ENCODE measurements around the gene MOK. TPM values are rescaled to one million over a fixed set of nuclear protein-coding genes. Genes with fewer than 3 reads are reported as not detected.

The MOK gene
- total RNA-seq, 2 donors from 2014 or later = 4.8 to 6.9 TPM

DNA sequence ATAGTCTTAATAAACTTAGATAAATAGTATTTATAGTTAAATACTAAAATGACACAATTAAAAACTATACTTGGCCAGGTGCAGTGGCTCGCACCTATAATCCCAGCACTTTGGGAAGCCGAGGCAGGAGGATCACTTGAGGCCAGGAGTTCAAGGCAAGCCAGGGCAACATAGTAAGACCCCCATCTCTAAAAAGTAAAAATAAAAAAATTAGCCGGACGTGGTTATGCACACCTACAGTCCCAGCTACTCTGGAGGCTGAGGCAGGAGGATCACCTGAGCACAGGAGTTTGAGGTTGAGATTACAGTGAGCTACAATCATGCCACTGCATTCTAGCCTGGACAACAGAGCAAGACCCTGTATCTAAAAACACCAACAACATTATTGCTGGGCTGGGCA is 41.7 kb upstream of the MOK start:
- DNase-seq = no peak
- Histone ChIP-seq H3K36me3 (peaks cover 16% of the 10 kb centered on the region), H3K9ac (ENCODE audit: low read depth in 2 of 2, low read length in 2 of 2) (no peak overlapping the region), H3K4me3 (no peak overlapping the region), H3K27ac (no peak overlapping the region), H3K9me3 (no peaks in the 10 kb centered on the region), H3K27me3 (no peaks in the 10 kb centered on the region), H3K4me1 (no peaks in the 10 kb centered on the region)
- TF ChIP-seq CTCF (IDR thresholded peaks at IDR 0.05) = no peak
- intact Hi-C loops (cut with DNase I) = no loop called here

- intact Hi-C loops (cut with DNase I) = no loop called here
- no peak overlapping the region for H3K9ac ChIP-seq (ENCODE audit: low read depth in 2 of 2, low read length in 2 of 2)
- H3K4me1 ChIP-seq = no peaks in the 10 kb centered on the region
- H3K27ac ChIP-seq = no peak overlapping the region
- H3K27me3 ChIP-seq = no peaks in the 10 kb centered on the region
- no peak overlapping the region for H3K4me3 ChIP-seq
- H3K9me3 ChIP-seq = no peaks in the 10 kb centered on the region
- no peak for DNase-seq
- peaks cover 16% of the 10 kb centered on the region for H3K36me3 ChIP-seq
- no peak for TF ChIP-seq CTCF (IDR thresholded peaks at IDR 0.05)
These were observed 40.3 kb upstream of the MOK start for GRCh38 chr14:102345232-102345631.

DNA sequence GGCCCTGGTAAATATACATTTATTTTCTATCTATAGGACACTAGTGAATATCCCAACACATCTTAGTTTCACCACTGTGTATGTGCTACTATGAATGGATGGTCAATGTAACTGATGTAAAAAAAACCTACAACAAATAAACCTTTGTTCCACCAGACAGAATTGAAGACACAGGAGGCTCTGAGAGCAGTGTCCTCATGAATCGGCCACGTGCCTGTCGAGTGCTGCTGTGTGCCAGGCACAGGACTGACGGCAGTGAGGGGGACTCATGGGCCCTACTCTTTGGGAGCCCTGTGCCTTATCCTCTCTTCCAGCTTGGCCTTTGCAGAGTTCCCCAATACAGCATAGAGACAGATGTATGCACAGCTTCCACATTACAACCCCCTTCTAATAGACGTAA is 39.5 kb upstream of the MOK start:
- Histone ChIP-seq H3K9ac (ENCODE audit: low read depth in 2 of 2, low read length in 2 of 2) (no peak overlapping the region), H3K27ac (no peak overlapping the region), H3K4me1 (no peaks in the 10 kb centered on the region), H3K36me3 (peaks cover 16% of the 10 kb centered on the region), H3K4me3 (no peak overlapping the region), H3K27me3 (no peaks in the 10 kb centered on the region), H3K9me3 (no peaks in the 10 kb centered on the region)
- TF ChIP-seq CTCF (IDR thresholded peaks at IDR 0.05) = no peak
- intact Hi-C loops (cut with DNase I) = no loop called here
- DNase-seq = no peak

- Histone ChIP-seq H3K4me1 (no peaks in the 10 kb centered on the region), H3K27ac (no peak overlapping the region), H3K4me3 (no peak overlapping the region), H3K9ac (ENCODE audit: low read depth in 2 of 2, low read length in 2 of 2) (no peak overlapping the region), H3K27me3 (no peaks in the 10 kb centered on the region), H3K9me3 (no peaks in the 10 kb centered on the region), H3K36me3 (peaks cover 16% of the 10 kb centered on the region)
- no peak for DNase-seq
- TF ChIP-seq CTCF (IDR thresholded peaks at IDR 0.05) = no peak
- intact Hi-C loops (cut with DNase I) = no loop called here
These were observed 39.1 kb upstream of the MOK start for GRCh38 chr14:102344084-102344483.

GRCh38 chr14:102342238-102342637 is 37.3 kb upstream of the MOK start:
- Histone ChIP-seq H3K4me1 (no peaks in the 10 kb centered on the region), H3K9me3 (no peaks in the 10 kb centered on the region), H3K4me3 (no peak overlapping the region), H3K36me3 (no peaks in the 10 kb centered on the region), H3K27me3 (no peaks in the 10 kb centered on the region), H3K9ac (ENCODE audit: low read depth in 2 of 2, low read length in 2 of 2) (no peak overlapping the region), H3K27ac (no peak overlapping the region)
- intact Hi-C loops (cut with DNase I) = no loop called here
- no peak for DNase-seq
- TF ChIP-seq CTCF (IDR thresholded peaks at IDR 0.05) = no peak

DNA sequence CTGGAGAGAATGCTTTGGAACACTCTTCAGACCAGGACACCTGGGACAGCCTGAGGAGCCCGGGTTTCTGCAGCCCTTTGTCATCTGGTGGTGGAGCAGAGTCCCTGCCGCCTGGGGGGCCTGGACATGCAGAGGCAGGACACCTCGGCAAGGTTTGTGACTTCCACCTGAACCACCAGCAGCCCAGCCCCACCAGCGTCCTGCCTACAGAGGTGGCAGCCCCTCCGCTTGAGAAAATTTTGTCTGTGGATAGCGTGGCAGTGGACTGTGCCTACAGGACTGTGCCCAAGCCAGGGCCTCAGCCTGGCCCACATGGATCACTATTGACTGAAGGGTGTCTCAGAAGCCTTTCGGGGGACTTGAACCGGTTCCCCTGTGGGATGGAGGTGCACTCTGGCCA is 36.6 kb upstream of the MOK start:
- H3K4me3 ChIP-seq = no peak overlapping the region
- intact Hi-C loops (cut with DNase I) = no loop called here
- H3K9me3 ChIP-seq = no peaks in the 10 kb centered on the region
- DNase-seq = no peak
- no peaks in the 10 kb centered on the region for H3K27me3 ChIP-seq
- no peak overlapping the region for H3K9ac ChIP-seq (ENCODE audit: low read depth in 2 of 2, low read length in 2 of 2)
- H3K27ac ChIP-seq = no peak overlapping the region
- H3K36me3 ChIP-seq = no peaks in the 10 kb centered on the region
- no peaks in the 10 kb centered on the region for H3K4me1 ChIP-seq
- no peak for TF ChIP-seq CTCF (IDR thresholded peaks at IDR 0.05)
